ENCODE data around the gene SLC25A23. TPM values are rescaled to one million over a fixed set of nuclear protein-coding genes. Genes with fewer than 3 reads are reported as not detected.

Gene SLC25A23
- total RNA-seq, 3 donors from 2014 or later: 14.0 to 37.8 (median 18.4) TPM

GRCh38 chr19:6491802-6492592, 32.4 kb upstream of the SLC25A23 start:
- H3K9me3 ChIP-seq: peaks cover 0 to 6% of the 10 kb centered on the region in 2 donors
- H3K36me3 ChIP-seq: no peaks in the 10 kb centered on the region
- H3K27ac ChIP-seq: no peak overlapping the region
- no peaks in the 10 kb centered on the region for H3K27me3 ChIP-seq
- H3K4me3 ChIP-seq: no peak overlapping the region
- H3K4me1 ChIP-seq: no peaks in the 10 kb centered on the region
- no peak for DNase-seq (ENCODE audit: low spot score in 2 of 2)
- TF ChIP-seq POLR2A (IDR thresholded peaks at IDR 0.05): no peak
- TF ChIP-seq, protein P1, sequence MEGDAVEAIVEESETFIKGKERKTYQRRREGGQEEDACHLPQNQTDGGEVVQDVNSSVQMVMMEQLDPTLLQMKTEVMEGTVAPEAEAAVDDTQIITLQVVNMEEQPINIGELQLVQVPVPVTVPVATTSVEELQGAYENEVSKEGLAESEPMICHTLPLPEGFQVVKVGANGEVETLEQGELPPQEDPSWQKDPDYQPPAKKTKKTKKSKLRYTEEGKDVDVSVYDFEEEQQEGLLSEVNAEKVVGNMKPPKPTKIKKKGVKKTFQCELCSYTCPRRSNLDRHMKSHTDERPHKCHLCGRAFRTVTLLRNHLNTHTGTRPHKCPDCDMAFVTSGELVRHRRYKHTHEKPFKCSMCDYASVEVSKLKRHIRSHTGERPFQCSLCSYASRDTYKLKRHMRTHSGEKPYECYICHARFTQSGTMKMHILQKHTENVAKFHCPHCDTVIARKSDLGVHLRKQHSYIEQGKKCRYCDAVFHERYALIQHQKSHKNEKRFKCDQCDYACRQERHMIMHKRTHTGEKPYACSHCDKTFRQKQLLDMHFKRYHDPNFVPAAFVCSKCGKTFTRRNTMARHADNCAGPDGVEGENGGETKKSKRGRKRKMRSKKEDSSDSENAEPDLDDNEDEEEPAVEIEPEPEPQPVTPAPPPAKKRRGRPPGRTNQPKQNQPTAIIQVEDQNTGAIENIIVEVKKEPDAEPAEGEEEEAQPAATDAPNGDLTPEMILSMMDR (IDR thresholded peaks at IDR 0.05): no peak
- TF ChIP-seq POLR2AphosphoS5 (IDR thresholded peaks at IDR 0.05): no peak
- intact Hi-C loops (cut with DNase I; ENCODE audit: low total_unique reads): no loop called here

DNA sequence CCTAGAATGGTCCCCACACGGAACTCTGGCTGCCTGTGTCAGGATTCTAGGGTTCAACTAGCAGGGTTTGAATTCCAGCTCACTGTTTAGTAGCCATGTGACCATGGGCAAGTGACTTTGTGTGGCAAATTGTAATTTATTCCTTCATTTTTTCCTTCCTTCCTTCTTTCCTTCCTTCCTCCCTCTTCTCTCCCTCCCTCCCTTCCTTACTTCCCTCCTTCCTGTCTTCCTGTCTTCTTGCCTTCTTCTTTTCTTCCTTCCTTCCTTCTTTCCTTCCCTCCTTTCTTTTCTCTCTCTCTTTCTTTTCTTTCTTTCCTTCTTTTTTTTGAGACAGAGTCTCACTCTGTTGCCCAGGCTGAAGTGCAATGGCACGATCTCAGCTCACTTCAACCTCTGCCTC, 30.5 kb upstream of the SLC25A23 start:
- peaks cover 0 to 6% of the 10 kb centered on the region in 2 donors for H3K9me3 ChIP-seq
- H3K36me3 ChIP-seq: no peaks in the 10 kb centered on the region
- no peak overlapping the region for H3K27ac ChIP-seq
- intact Hi-C loops (cut with DNase I; ENCODE audit: low total_unique reads): no loop called here
- no peaks in the 10 kb centered on the region for H3K27me3 ChIP-seq
- H3K4me3 ChIP-seq: peak overlapping the region in 1 of 3 donors; percentile 4
- H3K4me1 ChIP-seq: no peaks in the 10 kb centered on the region
- TF ChIP-seq, protein P1 (IDR thresholded peaks at IDR 0.05): no peak
- TF ChIP-seq POLR2AphosphoS5 (IDR thresholded peaks at IDR 0.05) (no peak), POLR2A (IDR thresholded peaks at IDR 0.05) (no peak)
- no peak for DNase-seq (ENCODE audit: low spot score in 2 of 2)

- Histone ChIP-seq H3K9me3 (peaks cover 0 to 6% of the 10 kb centered on the region in 2 donors), H3K27ac (no peak overlapping the region), H3K27me3 (no peaks in the 10 kb centered on the region), H3K4me3 (peak overlapping the region in 1 of 3 donors; percentile 4), H3K4me1 (no peaks in the 10 kb centered on the region), H3K36me3 (no peaks in the 10 kb centered on the region)
- intact Hi-C loops (cut with DNase I; ENCODE audit: low total_unique reads): no loop called here
- TF ChIP-seq, protein P1 (IDR thresholded peaks at IDR 0.05): no peak
- TF ChIP-seq POLR2A (IDR thresholded peaks at IDR 0.05) (no peak), POLR2AphosphoS5 (IDR thresholded peaks at IDR 0.05) (no peak)
- no peak for DNase-seq (ENCODE audit: low spot score in 2 of 2)
Measured at GRCh38 chr19:6489278-6490061, 29.9 kb upstream of the SLC25A23 start.

DNA sequence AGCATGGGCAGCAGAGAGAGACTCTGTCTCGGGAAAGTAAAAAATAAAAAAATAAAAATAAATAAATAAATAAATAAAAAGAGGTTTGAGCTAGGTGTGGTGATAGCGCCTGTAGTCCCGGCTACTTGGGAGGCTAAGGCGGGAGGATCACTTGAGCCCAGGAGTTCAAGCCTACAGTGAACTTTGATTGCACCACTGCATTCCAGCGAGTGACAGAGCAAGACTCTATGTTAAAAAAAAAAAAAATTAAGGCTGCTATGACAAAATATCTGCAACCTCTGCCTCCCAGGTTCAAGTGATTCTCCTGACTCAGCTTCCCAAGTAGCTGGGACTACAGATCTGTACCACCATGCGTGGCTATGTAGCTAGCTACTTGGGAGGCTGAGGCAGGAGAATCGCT, 25.2 kb upstream of the SLC25A23 start:
- no peak for DNase-seq (ENCODE audit: low spot score in 2 of 2)
- intact Hi-C loops (cut with DNase I; ENCODE audit: low total_unique reads): no loop called here
- Histone ChIP-seq H3K36me3 (no peaks in the 10 kb centered on the region), H3K4me3 (no peak overlapping the region), H3K9me3 (no peaks in the 10 kb centered on the region), H3K27ac (no peak overlapping the region), H3K4me1 (no peaks in the 10 kb centered on the region), H3K27me3 (no peaks in the 10 kb centered on the region)
- TF ChIP-seq, protein P1 (IDR thresholded peaks at IDR 0.05): no peak
- TF ChIP-seq POLR2AphosphoS5 (IDR thresholded peaks at IDR 0.05) (no peak), POLR2A (IDR thresholded peaks at IDR 0.05) (no peak)

- H3K36me3 ChIP-seq: no peaks in the 10 kb centered on the region
- H3K27me3 ChIP-seq: no peaks in the 10 kb centered on the region
- no peaks in the 10 kb centered on the region for H3K4me1 ChIP-seq
- no peaks in the 10 kb centered on the region for H3K9me3 ChIP-seq
- TF ChIP-seq, protein P1 (IDR thresholded peaks at IDR 0.05): no peak
- TF ChIP-seq POLR2A (IDR thresholded peaks at IDR 0.05): no peak
- no peak for TF ChIP-seq POLR2AphosphoS5 (IDR thresholded peaks at IDR 0.05)
- intact Hi-C loops (cut with DNase I; ENCODE audit: low total_unique reads): no loop called here
- no peak overlapping the region for H3K27ac ChIP-seq
- no peak for DNase-seq (ENCODE audit: low spot score in 2 of 2)
- no peak overlapping the region for H3K4me3 ChIP-seq
Measured at GRCh38 chr19:6484230-6484629, 24.6 kb upstream of the SLC25A23 start.
